ENCODE results near the gene EXOC5.

DNA sequence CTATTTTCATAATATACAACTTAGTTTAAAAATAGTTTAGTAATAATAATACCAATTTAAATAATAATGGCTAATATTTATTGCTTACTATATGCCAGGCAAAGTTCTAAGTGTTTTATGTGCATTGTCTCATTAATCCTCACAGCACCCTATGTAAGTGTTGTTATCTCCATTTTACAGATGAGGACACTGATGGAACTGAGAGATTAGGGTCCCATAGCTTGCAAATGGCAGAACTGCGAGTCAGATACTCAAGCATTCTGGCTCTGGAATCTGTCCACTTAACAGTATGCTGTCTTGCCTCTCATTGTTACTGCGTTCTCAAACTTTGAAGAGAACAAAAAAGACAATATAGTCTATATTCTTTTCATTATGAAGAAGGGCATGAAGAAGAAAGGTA is 19.0 kb upstream of the EXOC5 start:
- TF ChIP-seq, protein P1, sequence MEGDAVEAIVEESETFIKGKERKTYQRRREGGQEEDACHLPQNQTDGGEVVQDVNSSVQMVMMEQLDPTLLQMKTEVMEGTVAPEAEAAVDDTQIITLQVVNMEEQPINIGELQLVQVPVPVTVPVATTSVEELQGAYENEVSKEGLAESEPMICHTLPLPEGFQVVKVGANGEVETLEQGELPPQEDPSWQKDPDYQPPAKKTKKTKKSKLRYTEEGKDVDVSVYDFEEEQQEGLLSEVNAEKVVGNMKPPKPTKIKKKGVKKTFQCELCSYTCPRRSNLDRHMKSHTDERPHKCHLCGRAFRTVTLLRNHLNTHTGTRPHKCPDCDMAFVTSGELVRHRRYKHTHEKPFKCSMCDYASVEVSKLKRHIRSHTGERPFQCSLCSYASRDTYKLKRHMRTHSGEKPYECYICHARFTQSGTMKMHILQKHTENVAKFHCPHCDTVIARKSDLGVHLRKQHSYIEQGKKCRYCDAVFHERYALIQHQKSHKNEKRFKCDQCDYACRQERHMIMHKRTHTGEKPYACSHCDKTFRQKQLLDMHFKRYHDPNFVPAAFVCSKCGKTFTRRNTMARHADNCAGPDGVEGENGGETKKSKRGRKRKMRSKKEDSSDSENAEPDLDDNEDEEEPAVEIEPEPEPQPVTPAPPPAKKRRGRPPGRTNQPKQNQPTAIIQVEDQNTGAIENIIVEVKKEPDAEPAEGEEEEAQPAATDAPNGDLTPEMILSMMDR (IDR thresholded peaks at IDR 0.05): no peak
- TF ChIP-seq EP300 (IDR thresholded peaks at IDR 0.05) (no peak), POLR2A (IDR thresholded peaks at IDR 0.05) (no peak)

Data from ovary (tissue), 3 donors.